HepG2 (cell line): Measurements from ENCODE around the gene SPRYD4. TPM values are rescaled to one million over a fixed set of nuclear protein-coding genes. Genes with fewer than 3 reads are reported as not detected.

ENCODE experiments used
- ATRX ChIP-seq: sonication (generic); formaldehyde crosslinking; IDR thresholded peaks from 2 replicates; pipeline ENCODE4 v1.4.0; 2020; ENCODE audit warnings: missing genetic modification reagents, borderline replicate concordance
- CHD2 ChIP-seq: IDR thresholded peaks from 2 replicates; pipeline ENCODE4 v1.6.1; 2011; ENCODE audit warnings: low read depth, low read length, improper control_type of control experiment
- E2F1 ChIP-seq: sonication (generic); formaldehyde crosslinking; IDR thresholded peaks from 2 replicates; pipeline ENCODE4 v1.5.0; 2020; ENCODE audit warnings: missing genetic modification reagents
- FOSL1 ChIP-seq: sonication (generic); formaldehyde crosslinking; IDR thresholded peaks from 2 replicates; pipeline ENCODE4 v1.9.0; 2021; ENCODE audit warnings: missing genetic modification reagents, borderline replicate concordance
- FOXP1 ChIP-seq, 2 experiments: fragments of 450-650 bp in 1 of 2; IDR thresholded peaks; 2 replicates each; pipeline ENCODE4 v1.6.1; 2017 to 2018; ENCODE audit warnings: antibody characterized with exemption in 1 of 2
- HCFC1 ChIP-seq: fragments of 150-350 bp; IDR thresholded peaks from 2 replicates; pipeline ENCODE4 v1.6.1; 2014; ENCODE audit warnings: low read depth, low read length
- NFE2L2 ChIP-seq: fragments of 150-350 bp; IDR thresholded peaks from 2 replicates; pipeline ENCODE4 v1.6.1; 2014; ENCODE audit warnings: low read length
- NFKB2 ChIP-seq: sonication (generic); formaldehyde crosslinking; IDR thresholded peaks from 2 replicates; pipeline ENCODE4 v1.4.0; 2020; ENCODE audit warnings: missing genetic modification reagents, borderline replicate concordance
- NR2F2 ChIP-seq: IDR thresholded peaks from 2 replicates; pipeline ENCODE4 v1.6.1; 2012; ENCODE audit warnings: low read depth, inconsistent platforms, borderline replicate concordance
- PITX1 ChIP-seq: sonication (generic); formaldehyde crosslinking; IDR thresholded peaks from 2 replicates; pipeline ENCODE4 v1.5.1; 2020; ENCODE audit warnings: mild to moderate bottlenecking, missing genetic modification reagents
- SATB2 ChIP-seq: sonication (generic); formaldehyde crosslinking; IDR thresholded peaks from 2 replicates; pipeline ENCODE4 v1.5.0; 2020; ENCODE audit warnings: missing genetic modification reagents
- TEAD3 ChIP-seq: optimal IDR thresholded peaks from 2 replicates; pipeline ENCODE3; 2016; ENCODE audit warnings: borderline replicate concordance
- U2AF1 ChIP-seq: fragments of 200-400 bp; formaldehyde crosslinking; optimal IDR thresholded peaks from 2 replicates; pipeline ENCODE3; 2017; ENCODE audit warnings: mild to moderate bottlenecking, low read depth, low read length
- ZBTB3 ChIP-seq: sonication (generic); formaldehyde crosslinking; IDR thresholded peaks from 2 replicates; pipeline ENCODE4 v1.4.0; 2020; ENCODE audit warnings: low read depth, mild to moderate bottlenecking, moderate library complexity, missing genetic modification reagents, borderline replicate concordance
- ZBTB34 ChIP-seq: sonication (generic); formaldehyde crosslinking; IDR thresholded peaks from 2 replicates; pipeline ENCODE4 v1.8.0; 2022; ENCODE audit warnings: mild to moderate bottlenecking, missing genetic modification reagents
- ZFP36L1 ChIP-seq: sonication (generic); formaldehyde crosslinking; IDR thresholded peaks from 2 replicates; pipeline ENCODE4 v1.8.0; 2022; ENCODE audit warnings: mild to moderate bottlenecking, missing genetic modification reagents, moderate library complexity
- ZFP90 ChIP-seq: sonication (generic); formaldehyde crosslinking; IDR thresholded peaks from 2 replicates; pipeline ENCODE4 v1.8.0; 2022; ENCODE audit warnings: missing genetic modification reagents, mild to moderate bottlenecking, inconsistent platforms, borderline replicate concordance
- ZNF20 ChIP-seq: sonication (generic); formaldehyde crosslinking; IDR thresholded peaks from 2 replicates; pipeline ENCODE4 v1.4.0; 2020; ENCODE audit warnings: mild to moderate bottlenecking, moderate library complexity, missing genetic modification reagents
- ZNF3 ChIP-seq: IDR thresholded peaks from 2 replicates; pipeline ENCODE4 v1.7.0; 2017; ENCODE audit warnings: inconsistent platforms
- ZNF432 ChIP-seq: sonication (generic); formaldehyde crosslinking; IDR thresholded peaks from 2 replicates; pipeline ENCODE4 v1.5.0; 2020; ENCODE audit warnings: missing genetic modification reagents, mild to moderate bottlenecking, borderline replicate concordance
- ZNF496 ChIP-seq: sonication (generic); formaldehyde crosslinking; IDR thresholded peaks from 2 replicates; pipeline ENCODE4 v1.8.1; 2023; ENCODE audit warnings: mild to moderate bottlenecking, moderate library complexity, missing genetic modification reagents; ENCODE audit not compliant: insufficient replicate concordance
- ZNF550 ChIP-seq: sonication (generic); formaldehyde crosslinking; IDR thresholded peaks from 2 replicates; pipeline ENCODE4 v1.4.0; 2020; ENCODE audit warnings: mild to moderate bottlenecking, missing genetic modification reagents, borderline replicate concordance
- ZNF567 ChIP-seq: sonication (generic); formaldehyde crosslinking; IDR thresholded peaks from 2 replicates; pipeline ENCODE4 v1.8.1; 2023; ENCODE audit warnings: mild to moderate bottlenecking, missing genetic modification reagents, borderline replicate concordance
- ZNF720 ChIP-seq: sonication (generic); formaldehyde crosslinking; IDR thresholded peaks from 2 replicates; pipeline ENCODE4 v1.4.0; 2020; ENCODE audit warnings: missing genetic modification reagents
- ZNF816 ChIP-seq: sonication (generic); formaldehyde crosslinking; IDR thresholded peaks from 2 replicates; pipeline ENCODE4 v1.8.0; 2022; ENCODE audit warnings: missing genetic modification reagents, mild to moderate bottlenecking, borderline replicate concordance
- polyA plus RNA-seq, 8 experiments: library from polyadenylated mRNA; depleted of rRNA in 3 of 8; stranded (reverse) in 7 of 8; unstranded in 1 of 8; fragments of >200 nt; fragmentation: Illumina TruSeq in 4 of 8; extraction: Trizol in 4 of 8; gene quantifications; 2 replicates each; pipeline versions ENCODE4 v1.2.1 to v1.2.3, GENCODE V29; 2011 to 2016; ENCODE audit warnings: low read depth in 4 of 8, missing spikeins in 1 of 8, mixed read lengths in 1 of 8; ENCODE audit not compliant: insufficient read depth in 1 of 8
- total RNA-seq, 5 experiments: library from RNA; depleted of rRNA; stranded (reverse); fragments of >200 nt; fragmentation: Illumina TruSeq; extraction: Trizol; gene quantifications; 2 replicates each; pipeline ENCODE4 v1.2.3, GENCODE V29; 2016; ENCODE audit warnings: low read depth in 1 of 5
- TF ChIP-seq, protein P1 (sequence below): IDR thresholded peaks from 2 replicates; pipeline ENCODE4 v1.6.1; 2016; ENCODE audit warnings: missing compliant biosample characterization, missing genetic modification reagents, borderline replicate concordance
- TF ChIP-seq, protein P2 (sequence below): sonication (generic); formaldehyde crosslinking; IDR thresholded peaks from 2 replicates; pipeline ENCODE4 v1.8.0; 2022; ENCODE audit warnings: mild to moderate bottlenecking, missing genetic modification reagents, moderate library complexity

Gene SPRYD4
- total and polyA plus RNA-seq, 2 of the 13 experiments (the other 11 are each of a cell fraction or from before 2014, with no cell fraction given): 3.9 to 4.5 TPM

DNA sequence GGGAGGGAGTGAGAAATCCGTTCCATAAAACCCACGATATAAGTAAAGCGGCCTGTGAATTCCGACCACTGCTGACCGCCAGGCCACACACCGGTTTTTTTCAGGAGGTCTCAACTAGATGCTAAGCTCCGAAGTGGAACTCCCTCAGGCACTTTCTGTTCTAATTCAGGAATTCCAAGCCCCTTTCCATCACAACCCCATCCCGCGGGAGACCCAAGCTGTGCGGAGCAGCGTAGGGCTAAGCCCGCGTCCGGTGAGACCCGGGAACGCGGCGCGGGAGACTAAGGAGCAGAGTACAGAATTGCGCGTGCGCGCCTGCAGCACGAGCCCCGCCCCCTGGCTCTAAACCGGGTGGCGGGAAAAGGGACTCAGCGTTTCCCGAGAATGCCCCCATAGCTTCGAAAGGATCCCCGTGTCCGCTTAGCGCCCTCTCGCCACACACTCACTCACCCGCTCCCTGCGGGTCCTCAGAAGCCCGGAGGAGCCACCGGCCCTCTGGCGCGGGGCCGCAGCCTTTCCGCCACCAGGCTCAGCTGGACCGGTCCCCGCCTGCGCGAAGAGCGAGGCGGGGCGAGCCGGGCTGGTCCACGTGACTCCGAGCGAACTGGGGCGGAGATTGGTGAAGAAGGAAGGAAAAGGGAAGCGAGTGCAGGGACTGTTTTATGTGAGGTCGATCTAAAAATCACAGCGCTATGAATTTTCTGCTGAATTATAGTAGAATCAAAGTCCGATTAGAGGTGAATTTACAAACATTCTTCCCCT is 19.3 kb upstream of the SPRYD4 start, which contains the start of gene TIMELESS (continued):
- TF ChIP-seq ZBTB34 (CRISPR knock-in tag) (peak; percentile 75), SATB2 (no peak), ZNF496 (CRISPR knock-in tag) (no peak), TEAD3 (peak; percentile 53), ZFP36L1 (peak; percentile 71), FOSL1 (no peak), ZNF550 (CRISPR knock-in tag) (no peak), PITX1 (CRISPR knock-in tag) (peak; percentile 58), ZNF3 (CRISPR knock-in tag) (no peak), E2F1 (CRISPR knock-in tag) (peak; percentile 97), FOXP1 (IDR thresholded peaks at IDR 0.05) (no peak), FOXP1 (CRISPR knock-in tag; IDR thresholded peaks at IDR 0.05) (no peak), ATRX (CRISPR knock-in tag) (no peak), ZNF816 (0 out of 2 replicates have a peak, but pooled peaks have one; percentile 57), HCFC1 (no peak), ZNF20 (CRISPR knock-in tag) (peak; percentile 91), ZNF567 (CRISPR knock-in tag) (no peak), ZBTB3 (CRISPR knock-in tag) (no peak), ZNF432 (CRISPR knock-in tag) (no peak), ZNF720 (no peak), CHD2 (peak; percentile 15; the same call in 1 of the 2 replicates), NFKB2 (CRISPR knock-in tag) (peak; percentile 91; the same call in 1 of the 2 replicates), NFE2L2 (no peak), ZFP90 (CRISPR knock-in tag) (peak; percentile 96), NR2F2 (no peak), U2AF1 (no peak)
- TF ChIP-seq, protein P1, sequence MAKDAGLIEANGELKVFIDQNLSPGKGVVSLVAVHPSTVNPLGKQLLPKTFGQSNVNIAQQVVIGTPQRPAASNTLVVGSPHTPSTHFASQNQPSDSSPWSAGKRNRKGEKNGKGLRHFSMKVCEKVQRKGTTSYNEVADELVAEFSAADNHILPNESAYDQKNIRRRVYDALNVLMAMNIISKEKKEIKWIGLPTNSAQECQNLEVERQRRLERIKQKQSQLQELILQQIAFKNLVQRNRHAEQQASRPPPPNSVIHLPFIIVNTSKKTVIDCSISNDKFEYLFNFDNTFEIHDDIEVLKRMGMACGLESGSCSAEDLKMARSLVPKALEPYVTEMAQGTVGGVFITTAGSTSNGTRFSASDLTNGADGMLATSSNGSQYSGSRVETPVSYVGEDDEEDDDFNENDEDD: peak; percentile 98
- TF ChIP-seq, protein P2, sequence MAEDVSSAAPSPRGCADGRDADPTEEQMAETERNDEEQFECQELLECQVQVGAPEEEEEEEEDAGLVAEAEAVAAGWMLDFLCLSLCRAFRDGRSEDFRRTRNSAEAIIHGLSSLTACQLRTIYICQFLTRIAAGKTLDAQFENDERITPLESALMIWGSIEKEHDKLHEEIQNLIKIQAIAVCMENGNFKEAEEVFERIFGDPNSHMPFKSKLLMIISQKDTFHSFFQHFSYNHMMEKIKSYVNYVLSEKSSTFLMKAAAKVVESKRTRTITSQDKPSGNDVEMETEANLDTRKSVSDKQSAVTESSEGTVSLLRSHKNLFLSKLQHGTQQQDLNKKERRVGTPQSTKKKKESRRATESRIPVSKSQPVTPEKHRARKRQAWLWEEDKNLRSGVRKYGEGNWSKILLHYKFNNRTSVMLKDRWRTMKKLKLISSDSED (CRISPR knock-in tag): no peak
